Measurements from ENCODE around the gene PKNOX2.

PKNOX2 gene

DNA sequence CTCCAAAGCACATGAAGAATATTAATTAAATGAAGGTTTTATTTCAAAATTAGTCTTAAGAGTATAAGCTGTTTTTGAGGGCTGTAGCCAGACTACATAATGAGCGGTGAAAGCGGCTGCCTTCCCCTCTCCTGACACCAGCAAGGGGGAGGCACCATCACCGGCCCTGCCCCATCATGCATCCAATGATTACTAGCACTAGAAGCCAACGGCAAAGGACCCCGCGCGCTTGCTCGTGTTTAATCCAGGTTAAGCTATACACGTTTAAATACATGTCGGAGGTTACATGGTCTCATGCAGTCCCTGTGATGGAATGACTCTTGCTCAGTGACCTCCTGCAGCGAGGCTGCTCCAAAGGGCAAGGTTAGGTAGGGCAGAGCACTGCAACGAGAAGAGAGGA lies 281.2 kb downstream of the PKNOX2 start:
- DNase-seq (ENCODE audit: extremely low read depth, low read depth), result no peak
- TF ChIP-seq CTCF (IDR thresholded peaks at IDR 0.05; ENCODE audit: low read depth, low read length, missing control alignments), result no peak
- H3K4me3 ChIP-seq (replicated peaks; ENCODE audit: low read depth, low read length), result no peak overlapping the region

GRCh38 chr11:125446279-125446678 lies 281.7 kb downstream of the PKNOX2 start:
- no peak overlapping the region for H3K4me3 ChIP-seq (replicated peaks; ENCODE audit: low read depth, low read length)
- no peak for DNase-seq (ENCODE audit: extremely low read depth, low read depth)
- no peak for TF ChIP-seq CTCF (IDR thresholded peaks at IDR 0.05; ENCODE audit: low read depth, low read length, missing control alignments)

GRCh38 chr11:125447721-125448120 lies 283.2 kb downstream of the PKNOX2 start:
- DNase-seq (ENCODE audit: extremely low read depth, low read depth), result no peak
- H3K4me3 ChIP-seq (replicated peaks; ENCODE audit: low read depth, low read length), result no peak overlapping the region
- no peak for TF ChIP-seq CTCF (IDR thresholded peaks at IDR 0.05; ENCODE audit: low read depth, low read length, missing control alignments)

GRCh38 chr11:125448136-125448535 lies 283.6 kb downstream of the PKNOX2 start:
- no peak overlapping the region for H3K4me3 ChIP-seq (replicated peaks; ENCODE audit: low read depth, low read length)
- TF ChIP-seq CTCF (IDR thresholded peaks at IDR 0.05; ENCODE audit: low read depth, low read length, missing control alignments), result no peak
- DNase-seq (ENCODE audit: extremely low read depth, low read depth), result no peak

DNA sequence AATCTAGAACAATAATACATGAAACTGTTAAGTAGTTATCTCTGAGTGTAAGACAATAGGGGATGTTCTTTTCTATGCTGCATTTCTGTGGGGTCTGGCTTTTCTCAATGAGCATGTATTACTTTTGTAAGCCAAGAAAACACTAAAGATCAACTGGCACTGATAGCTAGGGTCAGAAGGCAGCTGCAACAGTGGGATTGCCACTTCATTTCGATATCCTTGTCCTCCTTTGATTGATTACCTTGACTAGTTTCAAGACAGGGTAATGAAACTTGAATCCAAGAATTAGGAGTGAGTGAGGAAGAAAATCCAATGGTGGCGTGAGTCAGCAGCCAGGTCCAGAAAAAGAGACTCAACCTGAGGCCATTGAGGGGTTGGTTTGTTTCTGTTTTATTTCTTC lies 285.0 kb downstream of the PKNOX2 start:
- no peak overlapping the region for H3K4me3 ChIP-seq (replicated peaks; ENCODE audit: low read depth, low read length)
- DNase-seq (ENCODE audit: extremely low read depth, low read depth), result no peak
- no peak for TF ChIP-seq CTCF (IDR thresholded peaks at IDR 0.05; ENCODE audit: low read depth, low read length, missing control alignments)

GRCh38 chr11:125451400-125452124 lies 287.0 kb downstream of the PKNOX2 start:
- DNase-seq (ENCODE audit: extremely low read depth, low read depth), result no peak
- no peak for TF ChIP-seq CTCF (IDR thresholded peaks at IDR 0.05; ENCODE audit: low read depth, low read length, missing control alignments)
- no peak overlapping the region for H3K4me3 ChIP-seq (replicated peaks; ENCODE audit: low read depth, low read length)

- H3K4me3 ChIP-seq (replicated peaks; ENCODE audit: low read depth, low read length), result no peak overlapping the region
- TF ChIP-seq CTCF (IDR thresholded peaks at IDR 0.05; ENCODE audit: low read depth, low read length, missing control alignments), result no peak
- no peak for DNase-seq (ENCODE audit: extremely low read depth, low read depth)
These were observed 287.5 kb downstream of the PKNOX2 start for GRCh38 chr11:125452125-125452470.

All from HFF-Myc (cell line).